Tongue (tissue), 2 donors: ENCODE measurements around the gene DGUOK. TPM values are rescaled to one million over a fixed set of nuclear protein-coding genes. Genes with fewer than 3 reads are reported as not detected.

Experiments
- DNase-seq: peaks from one replicate; pipeline ENCODE4 v3.0.0-alpha.2; 2015
- total RNA-seq: library from RNA; depleted of rRNA; stranded (reverse); fragments of >200 nt; gene quantifications from one replicate; pipeline ENCODE4 v1.2.3, GENCODE V29; 2014

Gene DGUOK
- total RNA-seq, 1 donor from 2014 or later: 23.5 TPM

DNA sequence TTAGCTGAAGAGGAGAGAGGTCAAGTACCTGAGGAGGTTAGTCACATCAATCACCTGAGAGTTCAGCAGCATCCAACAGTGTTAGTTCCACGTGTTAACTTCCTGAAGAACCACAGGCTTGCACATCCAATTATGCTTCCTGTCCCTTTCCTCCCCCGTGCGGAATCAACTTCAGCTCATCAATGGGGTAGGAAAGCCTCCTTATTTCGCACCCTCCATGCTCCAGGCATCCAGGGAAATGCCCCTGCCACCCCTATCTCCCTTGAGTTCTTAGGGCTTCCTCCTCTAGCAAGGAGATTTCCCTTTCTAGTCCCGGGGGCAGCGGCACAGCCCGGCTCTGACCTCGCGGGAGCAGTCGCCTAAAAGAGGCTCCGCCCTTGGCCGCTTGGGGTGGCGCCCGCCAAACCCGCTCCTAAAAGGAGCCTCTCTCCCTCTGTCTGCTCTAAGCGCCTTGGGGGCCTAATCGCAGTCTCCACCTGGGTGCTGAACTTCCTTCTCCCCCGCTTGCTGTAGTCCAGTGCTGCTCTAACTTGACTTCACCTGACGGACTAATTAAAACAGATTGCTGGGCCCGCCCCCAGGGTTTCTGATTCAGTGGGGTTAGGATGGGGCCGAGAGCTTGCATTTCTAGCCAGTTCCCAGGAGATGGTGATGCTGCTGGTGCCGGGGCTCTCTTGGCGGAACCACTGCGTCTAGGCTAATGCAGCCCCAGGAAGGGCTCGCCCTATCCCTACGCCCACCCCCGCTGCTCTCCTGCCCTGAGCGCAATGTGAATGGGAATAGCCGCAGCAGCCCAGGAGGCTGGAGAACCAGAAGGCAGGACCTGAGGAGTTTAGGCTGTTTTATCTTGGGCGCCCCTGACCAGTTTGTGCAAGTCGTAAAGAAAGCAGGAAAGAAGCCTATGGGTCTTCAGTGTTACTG is 54.7 kb downstream of the DGUOK start:
- DNase-seq: peak; percentile 42

DNA sequence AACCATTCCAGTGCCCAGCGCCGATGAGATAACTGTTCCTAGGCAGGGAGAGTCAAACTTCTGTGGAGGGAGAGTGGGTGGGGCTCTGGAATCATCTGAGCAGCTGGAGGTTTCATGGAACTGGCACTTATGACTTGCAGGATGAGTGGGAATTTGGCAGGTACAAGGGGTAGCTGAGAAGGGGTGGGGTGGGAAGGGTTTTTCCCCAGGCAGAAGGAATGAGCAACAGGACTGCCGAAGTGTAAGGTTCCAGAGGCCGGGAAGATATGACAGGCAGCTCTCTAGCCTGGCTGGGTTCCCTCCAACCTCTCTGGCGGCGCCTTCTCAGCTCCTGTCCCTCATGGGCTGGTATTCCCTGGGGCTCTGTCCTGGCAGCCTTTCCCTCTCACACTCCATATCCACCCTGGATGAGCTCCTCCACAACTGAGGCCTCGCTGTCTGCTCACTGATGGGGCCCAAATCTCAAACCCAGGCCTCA is 55.5 kb downstream of the DGUOK start:
- peak; percentile 48 for DNase-seq

DNA sequence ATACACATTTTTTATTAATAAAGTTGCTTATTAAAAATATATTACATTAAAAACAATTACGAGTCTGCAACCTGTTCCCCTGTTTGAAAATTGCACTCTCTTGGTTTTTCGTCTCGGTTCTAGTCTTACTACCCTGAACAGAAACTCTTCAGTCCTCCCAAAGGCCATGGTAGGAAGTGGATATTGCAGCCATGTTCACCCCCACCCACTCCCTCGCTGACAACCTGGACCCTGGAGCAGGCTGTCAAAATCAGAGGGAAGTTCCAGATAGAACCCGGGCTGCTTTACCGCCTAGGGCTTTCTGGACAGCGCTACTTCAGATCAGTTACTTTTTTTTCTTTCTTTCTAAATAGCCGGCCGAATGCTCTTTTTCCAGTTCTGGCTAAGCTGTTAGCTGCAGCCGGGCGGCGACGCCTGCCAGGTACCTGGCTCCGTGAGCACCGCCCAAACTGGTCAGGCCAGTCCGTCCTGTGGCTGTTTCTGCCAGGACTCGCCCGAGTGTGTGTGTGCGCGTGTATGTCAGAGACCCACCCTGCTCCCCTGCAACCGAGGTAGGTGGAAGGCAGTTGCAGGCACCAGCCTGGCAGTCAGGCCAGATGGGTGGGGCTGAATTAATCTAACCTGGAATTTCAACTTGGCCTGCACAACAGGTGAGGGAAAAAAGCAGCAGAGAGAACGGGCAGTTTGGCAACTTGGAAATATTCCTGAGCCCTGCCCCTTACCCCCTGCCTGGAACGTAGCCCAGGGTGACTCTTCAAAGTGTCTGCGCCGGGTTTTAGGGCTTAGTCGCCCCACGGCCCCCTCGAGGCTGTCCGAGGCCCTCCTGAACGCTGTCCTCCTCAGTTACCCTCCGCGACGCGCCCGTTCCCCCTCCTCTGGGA is 56.9 kb downstream of the DGUOK start:
- peak; percentile 82 for DNase-seq

DNA sequence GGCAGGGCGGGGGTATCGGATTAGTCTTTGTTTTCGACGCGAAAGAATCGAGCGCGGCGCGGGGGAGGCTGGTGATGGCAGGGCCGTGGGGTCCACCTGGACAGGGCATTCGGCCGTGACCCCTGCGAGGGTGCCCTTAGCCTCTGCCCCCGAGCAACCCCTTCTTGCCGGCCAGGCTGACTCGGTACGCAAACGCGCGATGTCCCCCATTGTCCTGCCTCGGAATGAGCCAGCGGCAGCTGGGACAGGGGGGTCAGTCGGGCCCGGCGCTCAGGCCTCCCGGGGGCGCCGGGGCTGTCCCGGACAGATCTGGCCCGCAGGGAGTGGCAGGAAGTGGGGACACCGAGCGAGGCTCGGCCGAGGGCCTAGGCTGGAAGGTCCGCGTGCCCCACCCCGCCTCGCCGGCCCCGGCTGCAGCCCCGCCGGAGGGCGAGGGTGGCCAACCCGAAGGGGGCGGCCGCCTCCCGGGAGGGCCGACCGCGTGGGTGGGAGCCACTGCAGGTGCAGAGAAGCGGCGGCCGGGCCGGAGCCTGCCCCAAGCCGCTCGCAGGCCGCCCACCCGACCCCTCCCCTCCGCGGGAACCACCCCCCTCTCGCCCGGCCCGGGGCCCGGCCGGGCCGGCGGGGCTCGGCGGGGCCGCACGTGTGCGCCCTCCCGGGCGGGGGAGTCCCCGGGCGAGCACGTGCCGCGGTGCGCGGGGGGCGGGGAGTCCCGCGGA is 57.7 kb downstream of the DGUOK start, which contains the start of gene TET3:
Gene TET3, plus strand, starts transcription at position 708 of the 719 bp plus-strand sequence. CDS start 1,494 bp downstream, outside the sequence.
- peak; percentile 69 for DNase-seq

DNA sequence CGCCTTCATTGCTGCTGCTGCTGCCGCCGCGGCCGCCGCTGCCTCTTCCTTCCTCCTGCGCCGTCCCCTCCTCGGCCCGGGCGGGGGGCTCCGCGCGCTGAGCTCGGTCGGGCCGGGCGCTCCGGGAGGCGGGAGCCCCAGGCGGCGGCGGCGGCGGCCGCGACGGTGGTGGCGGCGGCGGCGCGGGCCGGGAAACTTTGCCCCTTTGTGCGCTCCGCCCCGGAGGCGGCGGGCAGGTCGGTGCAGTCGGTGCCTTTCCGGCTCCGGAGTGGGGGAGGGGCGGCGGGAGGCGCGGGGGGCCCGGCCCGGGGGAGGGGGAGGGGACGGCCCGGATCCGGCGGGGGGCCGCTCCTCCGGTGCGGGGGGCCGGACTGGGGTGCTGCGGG is 58.2 kb downstream of the DGUOK start:
- no peak for DNase-seq

DNA sequence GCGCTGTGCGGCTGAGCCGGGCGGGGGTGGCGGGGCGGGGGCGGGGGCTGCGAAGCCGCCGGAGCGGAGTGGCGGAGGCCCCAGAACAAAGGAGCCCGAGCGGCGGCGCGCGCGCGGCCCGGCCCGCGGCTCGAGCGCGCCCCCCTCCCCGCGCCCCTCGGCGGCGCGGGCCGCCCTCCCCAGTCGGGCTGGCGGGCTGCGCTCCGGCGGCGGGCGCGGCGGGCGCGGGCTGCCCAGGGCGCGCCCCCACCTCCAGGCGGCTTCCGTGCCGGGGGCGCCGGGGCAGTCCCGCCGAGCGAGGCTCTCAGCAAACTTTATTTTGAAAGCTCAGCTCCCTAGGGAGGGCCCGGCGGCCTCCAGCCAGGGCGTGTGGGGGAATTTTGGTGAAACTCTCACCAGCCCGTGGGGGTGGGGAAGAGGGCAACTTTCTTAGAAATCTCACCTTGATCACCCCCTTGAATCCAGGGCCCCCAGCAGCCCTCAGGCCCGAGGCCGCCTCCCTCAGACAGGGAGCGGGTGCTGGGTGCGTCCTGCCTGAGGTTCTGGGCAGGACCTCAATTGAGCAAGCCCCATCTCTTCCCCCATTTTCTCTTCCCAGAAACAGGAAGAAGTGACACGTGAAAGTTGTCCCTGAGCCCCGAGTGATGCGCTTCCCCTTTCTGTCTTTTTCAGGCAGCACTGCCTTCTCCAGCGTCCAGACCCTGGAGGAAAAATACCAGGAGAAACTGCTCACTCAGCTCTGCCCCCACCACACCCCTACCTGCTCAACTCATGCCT is 58.8 kb downstream of the DGUOK start:
- DNase-seq: no peak

DNA sequence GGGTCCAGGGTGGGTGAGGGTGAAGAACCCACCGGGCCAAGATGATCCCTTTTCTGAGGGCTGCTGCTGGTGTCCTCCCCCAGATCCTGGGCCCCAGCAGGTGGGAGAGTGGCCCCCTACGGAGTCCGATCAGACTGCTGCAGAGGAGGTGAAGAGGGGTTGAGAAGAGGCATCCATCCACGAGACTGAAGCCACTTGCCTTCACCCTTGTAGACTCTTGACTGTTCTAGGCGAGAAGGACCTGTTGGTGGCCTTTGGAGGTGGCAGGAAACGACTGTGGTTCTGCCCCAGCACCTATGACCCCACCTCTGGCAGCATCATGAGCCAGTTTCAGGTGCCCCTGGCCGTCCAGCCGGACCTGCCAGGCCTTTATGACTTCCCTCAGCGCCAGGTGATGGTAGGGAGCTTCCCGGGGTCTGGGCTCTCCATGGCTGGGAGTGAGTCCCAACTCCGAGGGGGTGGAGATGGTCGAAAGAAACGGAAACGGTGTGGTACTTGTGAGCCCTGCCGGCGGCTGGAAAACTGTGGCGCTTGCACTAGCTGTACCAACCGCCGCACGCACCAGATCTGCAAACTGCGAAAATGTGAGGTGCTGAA is 59.5 kb downstream of the DGUOK start:
- DNase-seq: no peak

DNA sequence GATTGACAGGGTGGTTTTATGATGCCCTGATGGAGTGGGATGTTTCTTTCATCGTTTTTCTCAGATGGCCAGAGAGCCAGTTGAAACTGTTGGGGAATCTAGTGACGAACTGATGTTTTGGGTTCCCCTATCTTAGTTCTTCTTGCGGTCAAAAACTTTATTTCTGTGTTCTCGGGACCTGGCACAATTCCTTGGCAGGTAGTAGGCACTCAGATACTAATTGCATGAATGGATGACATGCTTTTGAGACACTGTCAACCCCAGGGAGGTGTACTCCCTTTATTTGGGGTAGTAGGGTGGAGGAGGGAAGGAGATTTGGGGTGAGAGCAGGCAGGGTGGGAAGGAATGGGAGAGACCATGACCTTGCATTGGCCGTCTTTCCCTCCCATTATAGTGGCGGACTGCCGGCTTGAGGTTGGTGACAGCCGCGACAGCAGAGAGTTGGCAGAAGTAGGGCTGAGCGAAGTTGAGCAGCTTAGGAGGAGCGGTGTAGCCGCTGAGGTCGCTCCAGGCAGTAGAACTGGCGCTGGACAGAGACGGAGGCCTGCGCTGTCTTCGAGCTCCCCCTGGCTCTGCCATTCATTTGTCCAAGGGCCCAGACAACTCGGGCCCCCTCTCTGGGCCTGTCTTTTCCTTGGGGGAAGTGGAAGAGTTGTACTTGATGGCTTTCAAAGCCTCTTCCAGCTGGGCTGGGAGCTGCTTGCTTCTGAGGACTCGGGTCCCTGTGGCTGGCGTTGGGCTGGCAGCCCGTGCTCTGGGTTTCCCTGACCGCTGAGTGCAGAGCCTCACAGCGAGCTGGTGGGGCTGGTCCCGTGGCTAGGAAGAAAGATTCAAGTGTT is 60.6 kb downstream of the DGUOK start:
- DNase-seq: peak; percentile 77

DNA sequence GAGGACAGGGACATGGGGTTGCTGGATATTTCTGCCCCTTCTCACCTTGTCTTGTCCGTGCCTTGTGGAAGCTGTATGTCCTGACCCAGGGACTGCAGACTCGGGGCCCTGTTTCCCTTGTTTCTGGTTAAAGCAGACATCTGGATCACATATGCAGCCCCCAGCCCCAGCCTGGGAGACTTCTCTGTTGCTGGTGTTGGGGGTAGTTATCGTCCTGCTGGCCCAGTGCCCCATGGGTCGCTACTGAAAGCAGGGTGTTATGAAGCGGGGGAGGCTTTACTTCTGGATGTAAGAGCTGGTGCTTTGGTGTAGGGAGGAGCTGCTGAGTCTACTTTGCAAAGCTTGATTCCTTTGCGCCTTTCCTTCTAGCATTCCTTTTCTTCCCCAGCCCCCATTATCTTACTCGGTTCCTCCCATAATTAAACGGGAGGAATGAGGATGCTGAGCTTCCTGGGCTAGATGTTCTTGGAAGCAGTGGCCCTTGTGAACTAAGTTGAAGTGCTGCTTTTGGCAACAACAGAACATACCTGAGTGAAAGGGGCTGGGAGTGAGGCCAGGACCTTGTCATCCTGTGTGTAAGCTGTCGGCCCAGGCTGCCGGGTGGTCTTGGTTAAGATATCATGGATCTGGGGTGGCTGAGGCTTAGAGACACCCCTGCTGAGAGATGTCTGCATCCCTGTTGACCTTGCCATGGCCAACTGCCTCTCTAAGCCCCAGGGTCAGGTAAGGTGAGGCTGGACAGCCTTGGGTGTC is 61.4 kb downstream of the DGUOK start:
- no peak for DNase-seq

DNA sequence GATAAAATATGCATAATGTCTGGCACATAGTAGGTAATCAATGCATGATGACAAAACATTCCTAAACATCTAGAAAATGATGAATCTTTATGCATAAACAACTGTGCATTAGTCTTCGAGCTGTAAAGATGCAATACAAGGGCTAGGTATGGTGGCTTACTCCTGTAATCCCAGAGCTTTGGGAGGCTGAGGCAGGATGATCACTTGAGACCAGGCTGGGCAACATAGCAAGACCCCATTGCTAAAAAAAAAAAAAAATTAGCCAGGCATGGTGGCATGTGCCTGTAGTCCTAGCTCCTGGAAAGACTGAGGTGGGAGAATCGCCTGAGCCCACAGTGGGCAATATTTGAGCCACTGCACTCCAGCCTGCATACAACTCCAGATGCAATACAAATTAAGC is 63.3 kb downstream of the DGUOK start:
- no peak for DNase-seq

DNA sequence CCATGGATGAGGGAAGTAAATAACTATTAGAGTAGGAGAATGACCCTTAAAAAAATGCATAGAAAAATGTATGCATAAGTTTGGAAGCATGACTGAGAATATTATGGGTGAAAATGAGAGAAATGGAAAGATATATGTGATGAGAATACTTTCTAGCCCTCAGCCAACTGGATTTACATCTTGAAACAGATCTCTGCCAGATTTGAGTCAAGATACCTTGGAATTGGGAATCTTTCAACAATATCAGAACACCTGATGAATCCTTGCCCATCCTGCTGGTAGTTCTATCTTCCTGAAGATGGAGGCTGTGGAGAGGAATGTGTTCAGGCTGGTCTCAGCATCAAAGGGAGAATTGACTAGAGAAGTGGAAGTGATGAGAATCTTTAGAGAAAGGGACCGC is 63.9 kb downstream of the DGUOK start:
- DNase-seq: no peak

DNA sequence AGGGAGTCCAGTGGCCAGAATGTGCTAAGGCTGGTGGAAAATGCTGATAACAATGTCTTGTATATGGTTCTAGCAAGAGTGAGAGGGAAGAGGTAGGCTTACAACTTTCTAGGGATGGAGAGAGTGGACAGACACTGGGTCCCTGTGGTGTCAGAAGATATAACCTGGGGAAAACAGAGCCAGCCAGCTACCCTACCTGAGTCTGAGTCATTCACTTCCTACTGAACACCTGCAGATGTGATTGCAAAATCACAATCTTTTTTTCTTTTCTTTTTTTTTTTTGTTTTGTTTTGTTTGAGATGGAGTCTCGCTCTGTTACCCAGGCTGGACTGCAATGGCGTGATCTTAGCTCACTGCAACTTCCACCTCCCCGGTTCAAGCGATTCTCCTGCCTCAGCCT is 65.4 kb downstream of the DGUOK start:
- no peak for DNase-seq

DNA sequence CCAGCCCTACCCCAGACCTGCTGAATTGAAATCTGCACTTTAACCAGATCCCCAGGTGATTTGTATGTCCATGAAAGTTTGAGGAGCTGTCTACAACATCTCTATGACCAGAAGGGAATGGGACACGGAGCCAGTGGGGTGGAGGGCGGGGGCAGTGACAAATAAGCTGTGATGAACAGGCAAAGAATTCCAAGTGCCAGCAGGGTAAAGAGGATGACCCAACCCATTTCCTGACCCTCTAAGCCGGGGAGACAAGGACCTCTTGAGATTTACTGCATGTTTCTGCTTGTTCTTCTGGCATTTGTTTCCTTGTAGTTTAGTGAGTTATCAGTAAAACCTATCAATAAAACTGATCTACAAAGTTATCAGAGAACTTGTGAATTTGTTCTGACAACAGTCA is 66.7 kb downstream of the DGUOK start:
- no peak for DNase-seq

DNA sequence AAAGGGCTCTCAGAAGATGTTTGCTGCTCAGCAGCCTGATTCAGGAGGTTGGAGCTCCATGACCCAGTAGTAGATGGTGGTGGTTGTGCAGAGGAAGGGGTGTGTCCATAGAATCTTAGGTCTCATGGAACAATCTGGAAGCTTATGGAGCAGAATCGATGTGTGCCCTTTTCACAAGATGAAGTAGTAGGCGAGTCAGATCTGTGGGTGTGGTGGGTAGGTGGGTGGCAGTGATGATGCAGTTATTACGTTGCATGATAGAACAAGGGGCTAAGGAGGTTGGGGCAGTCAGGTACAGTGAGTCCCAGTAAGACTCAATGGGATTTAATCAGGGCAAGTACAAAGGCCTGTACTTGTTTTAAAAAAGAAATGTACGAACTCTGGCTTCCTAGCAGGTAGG is 67.1 kb downstream of the DGUOK start:
- DNase-seq: no peak

DNA sequence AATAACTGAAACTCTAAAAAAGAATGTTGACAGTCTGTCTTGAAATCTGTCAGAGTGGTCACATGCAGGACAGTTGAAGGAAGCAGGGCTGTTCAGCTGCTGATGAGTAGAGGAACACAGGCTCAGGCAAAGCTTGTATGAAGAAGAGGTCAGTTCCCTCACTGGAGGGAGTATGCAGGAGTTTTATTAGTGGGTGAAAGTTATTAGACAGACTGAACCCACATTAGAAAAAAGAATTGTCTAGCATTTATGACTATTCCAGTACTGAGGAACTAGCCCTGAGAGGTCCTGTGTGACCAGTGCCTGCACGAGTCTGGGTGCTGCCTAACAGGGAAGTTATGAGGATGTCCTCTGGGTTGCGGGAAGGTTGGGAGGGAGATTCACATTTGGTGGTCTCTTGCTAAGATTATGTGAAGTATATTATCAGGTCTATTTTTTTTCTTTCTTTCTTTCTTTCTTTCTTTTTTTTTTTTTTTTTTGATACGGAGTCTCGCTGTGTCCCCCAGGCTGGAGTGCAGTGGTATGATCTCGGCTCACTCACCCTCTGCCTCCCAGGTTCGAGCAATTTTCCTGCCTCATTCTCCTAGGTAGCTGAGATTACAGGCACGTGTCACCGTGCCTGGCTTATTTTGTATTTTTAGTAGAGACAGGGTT is 67.6 kb downstream of the DGUOK start:
- no peak for DNase-seq

DNA sequence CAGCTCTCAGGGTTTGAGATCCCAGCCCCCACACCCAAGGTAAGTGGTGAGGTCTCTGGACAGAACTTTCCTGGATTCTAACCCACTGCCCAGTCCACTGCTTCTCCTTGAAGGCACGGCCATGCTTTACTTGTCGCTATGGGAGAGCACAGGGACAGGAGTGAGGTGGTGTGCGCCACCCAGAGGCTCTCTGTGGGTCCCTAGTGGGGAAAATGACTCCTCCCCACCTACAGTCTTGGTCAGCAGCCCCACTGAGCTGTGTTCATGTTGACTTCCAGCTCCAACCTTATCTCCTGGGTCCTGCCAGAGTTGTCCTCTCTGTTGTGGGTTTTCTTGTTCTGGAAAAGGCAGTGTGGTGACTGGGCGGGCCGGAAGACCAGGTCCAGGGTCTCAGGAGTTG is 69.1 kb downstream of the DGUOK start:
- DNase-seq: no peak

DNA sequence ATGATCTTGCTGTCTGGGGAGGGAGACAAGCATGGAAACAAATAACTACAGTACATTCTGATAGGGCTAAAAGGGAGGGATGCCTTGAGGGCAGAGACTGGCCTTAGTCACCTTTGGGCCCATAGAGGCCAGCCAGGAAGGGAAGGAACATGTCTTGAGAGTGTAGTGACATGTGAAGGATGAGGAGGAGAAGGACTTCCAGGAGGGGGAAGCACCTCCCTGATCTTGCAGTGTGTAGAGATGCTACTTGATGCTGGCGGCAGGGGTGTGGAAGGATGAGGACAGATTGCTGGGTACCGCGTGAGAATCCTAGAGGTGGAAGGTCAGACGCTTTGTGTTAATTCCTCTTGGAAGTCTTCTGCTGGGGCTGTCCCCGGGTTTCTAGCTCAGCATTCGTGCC is 71.1 kb downstream of the DGUOK start:
- DNase-seq: no peak

DNA sequence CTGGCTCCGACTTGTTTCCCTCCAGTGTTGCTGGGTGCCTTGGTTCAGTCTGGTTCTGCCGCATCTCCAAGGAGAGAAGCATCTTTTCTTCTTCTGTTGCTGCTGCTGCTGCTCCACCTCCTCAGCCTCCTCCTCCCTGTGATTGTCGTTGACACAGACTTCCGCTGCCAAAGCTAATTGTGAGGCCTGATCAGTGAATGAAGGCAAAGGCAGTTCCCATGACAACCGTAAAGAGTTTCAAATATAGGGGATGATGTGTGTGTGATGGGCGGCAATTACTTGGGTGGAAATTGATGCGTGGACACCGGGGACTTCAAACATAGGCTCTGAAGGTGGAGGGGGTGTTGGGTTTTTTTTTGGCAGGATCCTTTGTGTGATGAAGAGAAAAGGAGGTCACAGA is 71.8 kb downstream of the DGUOK start:
- DNase-seq: no peak

DNA sequence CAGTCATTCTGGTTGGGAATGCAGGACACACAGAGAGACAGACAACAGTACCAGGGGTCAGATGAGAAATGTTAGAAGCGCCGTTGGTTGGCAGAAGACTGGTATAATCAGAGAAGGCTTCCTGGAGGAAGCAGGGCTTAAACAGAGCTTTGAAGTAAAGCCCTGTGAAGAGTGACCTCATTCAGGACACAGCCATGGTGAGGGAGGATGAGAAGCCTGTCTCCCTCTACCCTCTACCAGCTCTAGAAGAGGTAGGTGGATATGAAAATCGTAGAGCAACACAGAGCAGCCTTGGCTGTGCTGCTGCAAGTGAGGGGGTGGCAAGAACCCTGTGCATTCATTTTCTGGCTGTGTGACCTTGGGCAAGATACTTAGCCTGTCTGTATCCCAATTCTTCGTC is 72.3 kb downstream of the DGUOK start:
- no peak for DNase-seq
